SK-N-MC (cell line): ENCODE results near the gene LRRTM1.
A peak's percentile ranks its signal among the peaks of the same experiment; 100 is the strongest.

Experiments used
- DNase-seq: peaks from one replicate; pipeline ENCODE4 v3.0.0-alpha.2; 2011; ENCODE audit warnings: low read depth, low spot score
- H3K27ac ChIP-seq: fragments of 200-600 bp; sonication (generic); 2 replicates; pipeline ENCODE4 v1.5.1; 2016; ENCODE audit warnings: mixed run types
- H3K36me3 ChIP-seq: fragments of 200-600 bp; sonication (generic); 2 replicates; pipeline ENCODE4 v1.6.1; 2017; ENCODE audit warnings: antibody characterized with exemption, low read length, mixed read lengths; ENCODE audit not compliant: insufficient read depth
- H3K4me3 ChIP-seq: fragments of 200-600 bp; sonication (generic); 2 replicates; pipeline ENCODE4 v1.5.1; 2016
- H3K9ac ChIP-seq: fragments of 200-600 bp; sonication (generic); 2 replicates; pipeline ENCODE4 v1.8.0; 2017; ENCODE audit warnings: mixed run types, mixed read lengths; ENCODE audit not compliant: insufficient read length
- H3K9me3 ChIP-seq: fragments of 200-600 bp; sonication (generic); 2 replicates; pipeline ENCODE4 v1.6.1; 2017; ENCODE audit warnings: low read depth, mild to moderate bottlenecking, antibody characterized with exemption, low read length, moderate library complexity, mixed read lengths
- EZH2 ChIP-seq: fragments of 200-600 bp; sonication (generic); IDR thresholded peaks from one replicate; pipeline ENCODE4 v1.6.1; 2017; ENCODE audit warnings: antibody characterized with exemption
- FOXP2 ChIP-seq: optimal IDR thresholded peaks from 2 replicates; pipeline ENCODE3; 2011; ENCODE audit warnings: mild to moderate bottlenecking, moderate library complexity; ENCODE audit not compliant: insufficient read depth; ENCODE audit errors: extremely low read length, control extremely low read depth
- POLR2AphosphoS5 ChIP-seq: IDR thresholded peaks from 2 replicates; pipeline ENCODE4 v1.6.1; 2012; ENCODE audit warnings: mild to moderate bottlenecking, low read depth, low read length, borderline replicate concordance

The LRRTM1 gene

GRCh38 chr2:80330527-80331450 is 26.2 kb upstream of the LRRTM1 start:
- no peaks in the 10 kb centered on the region for H3K36me3 ChIP-seq
- H3K9ac ChIP-seq = no peak overlapping the region
- TF ChIP-seq POLR2AphosphoS5 = no peak
- no peak for TF ChIP-seq EZH2
- TF ChIP-seq FOXP2 = no peak
- no peaks in the 10 kb centered on the region for H3K9me3 ChIP-seq
- no peak overlapping the region for H3K27ac ChIP-seq
- H3K4me3 ChIP-seq = no peak overlapping the region
- peak; percentile 16 for DNase-seq

- Histone ChIP-seq H3K27ac (no peak overlapping the region), H3K9ac (no peak overlapping the region), H3K4me3 (no peak overlapping the region), H3K9me3 (no peaks in the 10 kb centered on the region), H3K36me3 (no peaks in the 10 kb centered on the region)
- DNase-seq = no peak
- TF ChIP-seq FOXP2 (no peak), EZH2 (no peak), POLR2AphosphoS5 (no peak)
These were observed 24.9 kb upstream of the LRRTM1 start for GRCh38 chr2:80329491-80329890.

DNA sequence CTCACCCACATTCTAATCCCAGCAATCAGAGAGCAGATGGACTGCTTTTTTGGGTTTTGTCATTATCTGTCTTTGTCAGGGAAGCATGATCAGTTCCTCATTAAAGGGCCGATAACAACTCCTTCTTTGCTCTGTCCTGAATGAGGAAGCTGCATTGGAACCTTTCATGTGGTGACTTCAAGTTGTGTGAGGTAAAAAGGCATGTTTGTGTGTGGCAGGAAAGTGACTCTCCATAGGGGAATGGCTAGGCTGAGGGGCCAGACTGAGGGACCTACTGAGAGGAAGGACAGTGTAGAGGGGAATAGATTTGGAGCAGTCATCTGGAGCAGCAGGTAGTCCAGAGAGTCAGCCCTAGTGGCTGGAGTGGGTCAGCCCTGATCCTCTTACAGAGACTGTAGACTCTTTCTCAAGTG is 23.6 kb upstream of the LRRTM1 start:
- H3K9me3 ChIP-seq = no peaks in the 10 kb centered on the region
- H3K4me3 ChIP-seq = no peak overlapping the region
- TF ChIP-seq EZH2 (no peak), POLR2AphosphoS5 (no peak), FOXP2 (no peak)
- H3K27ac ChIP-seq = no peak overlapping the region
- no peak for DNase-seq
- no peaks in the 10 kb centered on the region for H3K36me3 ChIP-seq
- no peak overlapping the region for H3K9ac ChIP-seq

DNA sequence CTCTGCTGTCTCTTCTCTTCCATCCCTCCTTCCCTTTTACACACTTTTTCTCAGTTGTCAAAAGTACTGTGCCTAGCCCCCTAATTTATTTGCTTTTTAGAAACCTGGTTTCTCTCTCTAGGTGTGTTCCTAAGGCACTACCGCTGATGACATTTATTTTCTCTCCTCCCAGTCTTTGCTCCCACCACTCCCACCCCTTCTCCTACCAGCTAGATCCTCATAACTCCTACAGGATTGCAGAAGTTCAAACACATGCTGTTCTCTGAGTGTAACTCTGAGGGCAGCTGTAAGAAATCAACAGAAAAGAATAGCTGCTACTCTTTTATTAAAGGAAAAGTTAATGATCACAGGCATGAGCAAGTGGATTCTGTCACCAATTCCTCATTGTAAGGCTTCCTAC is 22.3 kb upstream of the LRRTM1 start:
- Histone ChIP-seq H3K9me3 (no peaks in the 10 kb centered on the region), H3K36me3 (no peaks in the 10 kb centered on the region), H3K9ac (no peak overlapping the region), H3K27ac (peak overlapping the region; percentile 62), H3K4me3 (no peak overlapping the region)
- TF ChIP-seq FOXP2 (no peak), EZH2 (no peak), POLR2AphosphoS5 (no peak)
- DNase-seq = no peak

DNA sequence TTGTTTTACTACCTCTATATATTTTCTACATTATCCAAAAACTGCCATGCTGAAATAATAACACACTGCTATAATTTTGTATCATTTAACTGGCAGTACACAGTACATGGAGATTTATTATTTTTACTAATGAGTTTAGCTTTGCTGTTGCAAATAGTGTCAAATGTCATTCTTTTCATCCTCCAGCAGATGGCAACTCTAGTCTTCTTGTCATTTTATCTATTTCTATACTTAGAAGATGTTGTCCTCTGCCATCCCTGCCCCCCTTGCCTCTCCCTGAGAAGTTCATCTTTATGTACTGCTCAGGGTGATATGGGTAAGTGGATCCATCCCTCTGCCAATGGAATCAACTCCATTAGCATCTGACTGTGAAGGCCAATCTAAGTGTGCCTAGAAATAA is 21.7 kb upstream of the LRRTM1 start:
- no peaks in the 10 kb centered on the region for H3K9me3 ChIP-seq
- no peaks in the 10 kb centered on the region for H3K36me3 ChIP-seq
- peak; percentile 32 for DNase-seq
- H3K4me3 ChIP-seq = no peak overlapping the region
- no peak overlapping the region for H3K27ac ChIP-seq
- no peak overlapping the region for H3K9ac ChIP-seq
- TF ChIP-seq POLR2AphosphoS5 = no peak

GRCh38 chr2:80324525-80324924 is 20.0 kb upstream of the LRRTM1 start:
- Histone ChIP-seq H3K27ac (no peak overlapping the region), H3K9ac (no peak overlapping the region), H3K36me3 (no peaks in the 10 kb centered on the region), H3K4me3 (no peak overlapping the region), H3K9me3 (no peaks in the 10 kb centered on the region)
- TF ChIP-seq POLR2AphosphoS5 (no peak), EZH2 (no peak), FOXP2 (no peak)
- no peak for DNase-seq

GRCh38 chr2:80323610-80324009 is 19.1 kb upstream of the LRRTM1 start:
- H3K36me3 ChIP-seq = no peaks in the 10 kb centered on the region
- no peak for DNase-seq
- no peaks in the 10 kb centered on the region for H3K9me3 ChIP-seq
- no peak overlapping the region for H3K9ac ChIP-seq
- no peak overlapping the region for H3K4me3 ChIP-seq
- no peak overlapping the region for H3K27ac ChIP-seq
- no peak for TF ChIP-seq POLR2AphosphoS5
- TF ChIP-seq FOXP2 = no peak
- TF ChIP-seq EZH2 = no peak

DNA sequence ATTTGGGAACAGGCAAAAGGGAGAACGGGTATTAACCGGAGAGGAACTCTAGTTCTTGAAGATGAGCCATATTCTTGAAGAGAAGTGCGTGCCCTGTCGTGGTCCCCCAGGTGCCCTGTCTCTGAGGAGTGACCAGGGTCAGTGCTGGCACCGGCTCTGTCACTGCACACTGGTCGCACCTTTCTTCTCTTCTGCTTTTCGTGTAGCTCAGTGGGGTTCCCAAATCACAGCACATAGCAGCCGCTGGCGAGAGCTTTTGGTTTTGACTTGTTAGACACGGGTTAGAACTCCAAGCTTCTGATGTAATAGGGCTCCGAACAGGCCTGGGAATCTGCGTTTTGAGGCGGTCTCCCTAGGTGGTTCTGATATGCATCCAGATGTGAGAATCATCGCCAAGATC is 18.4 kb upstream of the LRRTM1 start:
- H3K27ac ChIP-seq = no peak overlapping the region
- H3K9ac ChIP-seq = no peak overlapping the region
- no peak for DNase-seq
- no peak overlapping the region for H3K4me3 ChIP-seq
- no peaks in the 10 kb centered on the region for H3K9me3 ChIP-seq
- TF ChIP-seq POLR2AphosphoS5 (no peak), FOXP2 (no peak), EZH2 (no peak)
- no peaks in the 10 kb centered on the region for H3K36me3 ChIP-seq

DNA sequence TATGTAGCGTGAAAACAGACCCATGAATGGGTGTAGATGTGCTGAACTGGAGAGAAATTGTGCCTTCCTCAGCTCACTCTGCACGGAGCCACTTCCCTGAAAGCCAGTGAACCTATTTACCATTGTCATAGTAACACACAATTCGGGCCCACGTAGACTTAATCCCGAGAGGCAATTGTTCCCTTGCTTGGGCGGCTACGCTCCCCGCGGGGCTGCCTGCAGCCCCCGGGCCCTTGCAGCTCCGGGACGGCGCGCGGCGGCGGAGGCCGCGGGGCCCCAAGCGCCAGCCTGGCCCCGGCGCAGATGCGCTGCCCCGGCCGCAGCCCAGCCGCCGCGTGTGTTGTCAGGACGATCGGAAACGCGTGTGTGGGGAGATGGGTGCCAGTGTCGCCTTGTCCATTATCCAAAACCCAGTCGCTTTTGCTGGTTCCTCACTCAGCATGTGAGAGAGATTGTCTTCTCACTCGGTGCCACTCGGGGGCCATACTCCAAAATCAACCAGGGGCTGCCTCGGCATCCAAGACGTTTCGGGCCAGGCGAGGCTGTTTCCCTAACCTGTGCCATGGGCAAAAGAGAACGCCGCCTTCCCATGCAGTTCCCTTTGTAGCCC is 17.9 kb upstream of the LRRTM1 start:
- no peak for DNase-seq
- no peak overlapping the region for H3K9ac ChIP-seq
- H3K9me3 ChIP-seq = no peaks in the 10 kb centered on the region
- H3K36me3 ChIP-seq = no peaks in the 10 kb centered on the region
- no peak for TF ChIP-seq FOXP2
- no peak for TF ChIP-seq POLR2AphosphoS5
- TF ChIP-seq EZH2 = no peak
- no peak overlapping the region for H3K27ac ChIP-seq
- no peak overlapping the region for H3K4me3 ChIP-seq
